NCI-H1092 (cell line): Measurements from ENCODE around the gene CRMP1.
A peak's percentile ranks its signal among the peaks of the same experiment; 100 is the strongest.
"Not testable (repeated sequence)": the region's sequence is repeated elsewhere in the genome, so short reads cannot be mapped to it uniquely, and the experiment has no call there.

Experiments used
- DNase-seq: peaks from one replicate; lab custom pipeline; 2025; lab: John Stamatoyannopoulos, UW

CRMP1 gene

DNA sequence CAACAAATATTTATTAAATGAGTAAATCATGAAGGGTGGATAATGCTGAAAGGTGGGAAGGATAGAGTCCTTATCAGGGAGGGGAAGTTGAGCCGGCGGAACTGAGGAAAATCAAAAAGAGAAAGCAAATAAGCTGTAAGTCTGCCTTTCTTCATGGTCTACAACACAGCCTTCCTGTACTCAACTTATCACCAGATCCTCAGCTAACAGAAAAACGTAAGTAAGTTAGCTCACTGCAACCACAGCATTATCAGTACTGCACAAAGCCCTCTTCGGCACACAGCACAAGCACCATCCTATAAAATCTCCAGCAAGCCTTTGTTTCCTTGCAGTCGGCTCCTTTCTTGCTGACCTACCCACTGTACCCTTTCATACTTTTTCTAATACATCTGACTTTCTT lies 70.3 kb downstream of the CRMP1 start:
- no peak for DNase-seq

DNA sequence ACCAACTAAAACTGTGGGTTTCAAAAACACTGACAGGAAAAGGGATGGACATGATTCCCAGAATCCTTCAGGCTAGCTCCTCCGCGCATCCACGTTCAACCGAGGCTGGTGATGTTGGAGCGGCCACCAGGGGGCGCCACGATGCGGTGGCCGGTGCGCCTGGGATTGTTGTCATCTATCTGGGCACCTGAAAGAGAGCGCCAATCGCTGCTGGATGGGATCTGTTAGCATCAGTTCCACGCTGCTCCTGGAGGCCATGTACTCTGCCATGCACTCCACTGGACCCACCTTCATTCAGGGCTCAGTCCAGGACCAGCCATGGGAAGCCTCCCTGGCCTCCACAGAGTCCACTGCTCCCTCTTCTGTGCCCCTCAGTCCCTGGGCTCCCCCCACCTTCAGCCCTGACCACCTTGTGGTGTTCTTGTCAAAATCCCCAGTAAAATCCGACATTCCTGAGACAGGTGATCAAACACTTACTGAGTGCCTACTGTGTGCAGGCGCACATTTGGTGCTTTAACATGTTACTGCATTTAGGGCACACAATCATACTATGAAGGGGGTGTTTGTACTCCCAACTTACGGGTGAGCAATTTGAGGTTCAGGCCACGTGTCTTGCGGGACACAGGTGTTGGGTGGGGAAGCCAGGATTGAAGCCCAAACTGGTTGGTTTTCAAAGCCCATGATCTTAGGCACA lies 71.1 kb downstream of the CRMP1 start:
- no peak for DNase-seq

DNA sequence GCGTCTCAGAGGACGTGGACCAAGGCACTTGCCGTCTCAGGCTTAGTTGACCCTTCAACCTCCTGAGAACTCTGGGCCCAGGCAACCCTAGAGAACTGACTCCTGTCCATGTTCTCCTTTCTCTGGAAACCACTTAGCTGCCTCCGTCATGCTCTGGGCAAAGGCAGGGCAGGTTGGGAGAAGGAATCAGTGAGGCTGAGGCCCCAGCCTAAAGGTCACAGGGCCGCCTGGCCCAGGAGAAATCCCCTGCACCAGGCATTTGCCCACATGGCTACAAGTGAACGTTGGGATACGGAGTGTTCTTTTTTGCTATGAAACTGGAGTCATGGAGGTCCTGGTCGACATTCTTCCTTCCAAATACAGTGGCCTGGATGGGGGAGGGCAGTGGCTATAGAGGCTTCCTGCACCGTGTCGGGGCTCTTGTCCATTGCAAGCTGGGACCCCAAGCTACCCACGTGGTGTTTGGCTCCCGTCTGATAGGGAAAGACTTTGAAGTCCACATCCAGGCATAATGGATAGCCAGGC lies 76.0 kb downstream of the CRMP1 start:
- DNase-seq: no peak

DNA sequence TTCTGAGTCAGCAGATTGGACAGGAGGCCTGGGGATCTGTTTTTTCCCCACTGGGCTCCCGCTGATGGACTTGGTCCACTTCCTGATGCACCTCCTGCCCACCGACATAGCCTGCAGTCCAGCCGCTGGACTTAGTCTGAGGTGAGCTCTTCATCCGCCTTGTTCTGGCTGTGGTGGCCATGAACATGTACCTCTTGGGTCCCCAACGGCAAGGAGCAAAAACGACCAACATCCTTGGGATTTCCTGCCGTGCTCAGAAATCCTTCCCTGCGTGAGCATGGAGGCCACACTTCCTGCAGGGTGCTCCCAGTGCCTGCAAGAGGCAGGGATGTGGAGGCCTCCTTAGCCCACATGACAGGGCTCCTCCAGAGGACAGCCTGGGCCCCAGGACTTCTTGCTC lies 76.8 kb downstream of the CRMP1 start:
- DNase-seq: no peak

DNA sequence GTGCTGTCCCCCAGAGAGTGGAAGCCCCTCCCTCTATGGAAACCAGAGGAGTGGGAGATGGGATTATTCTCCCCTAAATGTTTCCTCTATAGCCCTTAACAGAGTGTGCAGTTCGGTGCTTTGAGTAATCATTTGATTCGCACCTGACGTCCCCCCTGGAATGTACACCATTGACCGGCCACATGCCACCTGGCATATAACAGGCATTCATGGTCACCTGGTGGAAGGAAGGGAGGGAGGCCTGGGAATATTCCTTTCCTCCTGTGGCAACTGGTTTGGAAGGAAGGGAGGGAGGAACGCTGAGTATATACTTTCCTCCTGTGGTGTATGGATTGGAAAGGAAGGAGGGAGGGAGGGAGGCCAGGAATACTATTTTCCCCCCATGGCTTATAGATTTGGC lies 77.2 kb downstream of the CRMP1 start:
- no peak for DNase-seq

DNA sequence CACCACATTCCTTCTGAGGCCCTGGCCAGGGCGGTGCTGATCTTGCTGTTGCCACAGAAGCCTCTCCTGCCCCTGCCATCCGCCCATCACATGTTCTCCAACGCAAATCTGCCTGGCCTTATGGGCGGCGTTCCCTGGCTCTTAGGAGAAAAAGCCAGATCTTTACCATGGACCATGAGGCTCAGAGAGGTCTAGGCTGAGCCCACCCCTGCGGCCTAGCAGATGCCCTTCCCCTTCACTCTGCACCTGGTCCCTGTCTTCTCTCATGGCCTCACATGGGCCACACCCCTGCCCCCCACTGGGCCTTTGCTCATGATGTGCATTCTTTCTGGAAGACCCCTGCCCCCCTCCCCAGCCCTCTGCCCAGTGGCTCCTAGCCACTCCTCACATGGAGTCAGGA lies 78.5 kb downstream of the CRMP1 start:
- no peak for DNase-seq

DNA sequence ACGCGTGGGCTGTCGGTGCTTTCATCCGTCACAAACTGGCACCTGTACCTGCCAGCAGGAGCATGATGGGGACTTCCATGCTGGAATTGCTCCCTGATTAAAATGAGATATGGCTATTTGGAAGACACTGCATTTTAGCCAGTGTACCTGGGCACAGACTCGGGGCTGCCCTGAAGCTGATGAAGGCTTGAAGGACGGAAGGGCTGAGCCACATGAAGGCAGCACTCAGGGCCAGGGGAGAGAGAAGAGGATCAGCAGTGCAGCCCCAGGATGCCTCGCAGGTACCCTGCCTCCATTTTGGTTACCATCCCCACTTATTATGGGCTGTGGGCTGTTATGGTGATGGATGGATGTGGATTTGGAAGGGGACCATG lies 79.0 kb downstream of the CRMP1 start:
- DNase-seq: no peak

DNA sequence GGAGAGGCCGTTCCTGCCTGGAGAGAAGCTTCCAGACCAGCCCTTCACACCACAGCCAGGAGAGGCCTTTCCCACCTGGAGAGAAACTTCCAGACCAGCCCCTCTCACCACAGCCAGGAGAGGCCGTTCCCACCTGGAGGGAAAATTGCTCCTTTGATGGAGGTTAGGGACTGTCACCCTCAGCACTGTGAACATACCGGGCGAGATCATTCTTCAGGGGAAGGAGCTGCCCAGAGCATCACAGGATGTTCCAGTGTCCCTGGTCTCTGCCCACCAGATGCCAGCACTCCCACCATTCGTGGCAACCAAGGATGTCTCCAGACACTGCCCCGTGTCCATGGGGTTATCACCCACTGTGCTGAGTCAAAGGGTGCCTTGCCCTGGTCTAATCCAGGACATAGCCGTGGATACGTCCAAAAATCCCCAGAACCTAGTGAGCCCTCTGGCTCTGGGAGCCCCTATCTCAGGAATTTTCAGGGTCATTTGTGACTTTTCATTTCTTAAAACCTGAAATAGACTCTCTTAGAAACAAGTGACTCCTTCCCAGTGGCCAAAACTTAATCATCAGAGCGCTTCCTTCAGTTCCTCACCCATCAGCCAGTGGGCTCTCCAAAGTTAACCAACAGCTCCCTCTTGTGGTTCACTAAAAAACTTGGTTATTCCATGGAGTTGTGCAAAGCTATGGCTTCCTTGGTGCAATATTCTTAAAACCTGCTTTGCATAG lies 80.2 kb downstream of the CRMP1 start:
- peak; percentile 39 for DNase-seq

DNA sequence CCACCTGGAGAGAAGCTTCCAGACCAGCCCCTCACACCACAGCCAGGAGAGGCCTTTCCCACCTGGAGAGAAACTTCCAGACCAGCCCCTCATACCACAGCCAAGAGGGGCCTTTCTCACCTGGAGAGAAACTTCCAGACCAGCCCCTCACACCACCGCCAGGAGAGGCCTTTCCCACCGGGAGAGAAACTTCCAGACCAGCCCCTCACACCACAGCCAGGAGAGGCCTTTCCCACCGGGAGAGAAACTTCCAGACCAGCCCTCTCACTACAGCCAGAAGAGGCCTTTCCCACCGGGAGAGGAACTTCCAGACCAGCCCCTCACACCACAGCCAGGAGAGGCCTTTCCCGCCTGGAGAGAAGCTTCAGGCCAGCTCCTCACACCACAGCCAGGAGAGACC lies 80.8 kb downstream of the CRMP1 start:
- DNase-seq: not testable (repeated sequence)

DNA sequence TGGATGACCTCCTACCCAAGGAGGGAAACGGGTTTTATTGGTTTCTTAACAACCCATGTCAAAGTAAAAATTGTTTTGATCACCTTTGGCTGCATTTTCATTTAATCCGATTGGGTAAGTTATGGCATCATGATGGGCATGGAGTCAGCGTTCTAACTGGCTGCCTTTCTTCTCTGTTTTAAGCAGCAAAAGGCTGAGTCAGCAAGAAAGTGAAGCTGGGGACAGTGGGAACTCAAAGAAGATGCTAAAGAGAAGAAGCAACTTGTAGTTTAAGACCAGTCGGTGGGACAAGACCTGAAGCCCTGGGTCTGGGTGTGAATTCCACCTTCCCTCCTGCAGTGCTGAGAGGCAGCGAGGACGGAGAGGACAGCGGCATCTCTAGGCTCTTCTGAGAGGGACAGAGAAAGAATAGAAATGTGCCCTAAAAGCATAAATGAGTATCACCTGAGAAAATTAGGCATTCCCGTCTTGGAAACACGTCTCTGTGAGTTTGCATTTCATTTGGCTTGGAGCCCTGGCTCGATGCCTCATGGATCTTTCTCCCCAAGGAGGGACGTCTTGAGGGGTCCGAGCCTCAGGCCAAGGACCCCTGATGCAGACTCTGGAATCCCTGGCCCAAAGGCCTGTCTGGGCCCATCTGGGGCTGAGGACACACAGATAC lies 82.0 kb downstream of the CRMP1 start:
- no peak for DNase-seq

DNA sequence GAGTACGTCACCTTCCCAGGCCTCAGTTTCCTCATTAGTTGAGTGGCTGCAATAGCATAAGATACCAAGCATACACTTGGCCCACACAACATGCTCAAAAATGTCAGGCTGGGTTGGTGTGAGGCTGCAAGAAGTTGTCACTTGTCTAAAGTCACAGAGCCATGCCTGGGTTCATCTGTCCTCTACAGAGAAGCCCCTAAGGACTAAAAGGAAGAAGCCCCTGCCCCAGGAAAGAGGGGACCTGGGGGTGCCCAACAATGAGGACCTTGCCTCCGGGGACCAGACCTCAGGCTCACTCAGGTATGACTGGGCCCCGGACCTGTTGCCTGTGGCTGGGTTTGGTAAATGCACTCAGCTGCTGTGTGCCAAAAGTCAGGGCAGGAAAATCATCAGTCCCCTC lies 82.7 kb downstream of the CRMP1 start:
- no peak for DNase-seq

DNA sequence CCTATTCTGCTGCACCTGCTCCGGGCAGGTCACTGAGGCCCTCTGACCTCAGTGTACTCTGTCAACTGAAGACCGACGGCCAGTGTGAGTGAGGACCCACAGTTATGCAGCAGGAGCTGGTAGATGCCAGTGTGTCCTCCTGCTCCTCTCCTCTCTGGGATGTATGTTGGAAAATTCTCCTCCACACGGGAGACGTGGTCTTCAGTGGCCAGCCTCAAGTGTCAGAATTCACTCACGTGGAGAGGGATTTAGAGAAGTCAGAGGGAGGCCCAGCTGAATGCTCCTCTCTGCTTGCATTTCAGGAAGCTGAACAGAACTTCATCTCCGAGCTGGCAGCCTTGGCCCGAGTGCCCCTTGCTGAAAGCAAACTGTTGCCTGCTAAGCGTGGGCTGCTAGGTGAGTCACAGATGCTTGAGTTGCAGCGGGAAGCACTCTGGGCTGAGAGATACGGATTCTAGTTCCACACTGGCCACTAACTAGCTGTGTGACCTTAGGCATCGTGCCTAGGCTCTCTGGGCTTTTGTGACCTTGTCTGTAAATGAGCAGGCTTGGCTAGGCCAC lies 83.6 kb downstream of the CRMP1 start:
- no peak for DNase-seq

DNA sequence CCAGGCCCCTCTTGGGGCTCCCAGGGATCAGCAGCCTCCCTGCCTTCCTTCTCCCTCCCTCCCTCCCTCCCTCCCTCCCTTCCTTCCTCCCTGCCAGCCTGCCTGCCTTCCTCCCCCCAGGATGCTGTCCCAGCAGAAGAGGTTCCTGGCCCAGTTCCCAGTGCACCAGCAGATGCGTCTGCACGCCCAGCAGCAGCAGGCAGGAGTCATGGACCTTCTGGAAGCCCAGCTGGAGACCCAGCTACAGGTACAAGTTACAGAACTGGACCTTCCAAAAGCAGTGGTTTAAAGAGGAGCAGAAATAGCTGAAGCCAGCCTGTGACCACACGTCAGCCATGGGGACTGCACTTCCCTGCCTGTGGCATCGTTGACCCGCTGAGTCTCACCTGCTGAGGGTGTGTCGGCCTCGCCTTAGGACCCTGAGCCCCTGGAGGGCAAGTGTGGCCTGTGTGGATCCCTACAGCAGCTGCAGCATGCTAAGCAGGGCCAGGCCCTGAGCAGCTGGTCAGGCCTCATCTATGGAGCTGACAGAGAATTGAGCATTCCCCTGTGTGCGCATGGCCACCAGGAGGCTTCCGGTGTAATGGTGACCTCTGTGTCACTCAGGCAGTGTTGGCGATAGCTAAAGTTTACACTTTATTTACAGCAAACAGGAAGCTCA lies 84.7 kb downstream of the CRMP1 start:
- no peak for DNase-seq

DNA sequence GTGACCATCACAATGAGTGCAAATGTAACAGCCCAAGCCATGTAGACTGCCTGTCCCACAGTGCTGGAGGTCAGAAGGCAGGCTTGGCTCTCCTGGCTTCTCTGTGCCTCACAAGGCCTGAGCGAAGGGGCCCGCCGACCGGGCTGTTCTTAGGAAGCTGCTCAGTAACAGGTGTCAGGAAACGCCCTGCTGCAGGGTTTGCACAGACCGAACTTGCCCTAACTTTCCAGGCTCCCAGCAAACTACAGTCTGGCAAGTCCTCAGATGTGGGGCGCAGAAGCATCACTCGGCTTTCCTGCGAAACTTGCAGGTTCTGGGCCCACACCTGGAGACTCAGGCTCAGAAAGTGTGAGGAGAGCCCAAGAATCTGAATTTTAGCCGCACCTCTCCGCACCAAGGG lies 87.6 kb downstream of the CRMP1 start:
- no peak for DNase-seq

DNA sequence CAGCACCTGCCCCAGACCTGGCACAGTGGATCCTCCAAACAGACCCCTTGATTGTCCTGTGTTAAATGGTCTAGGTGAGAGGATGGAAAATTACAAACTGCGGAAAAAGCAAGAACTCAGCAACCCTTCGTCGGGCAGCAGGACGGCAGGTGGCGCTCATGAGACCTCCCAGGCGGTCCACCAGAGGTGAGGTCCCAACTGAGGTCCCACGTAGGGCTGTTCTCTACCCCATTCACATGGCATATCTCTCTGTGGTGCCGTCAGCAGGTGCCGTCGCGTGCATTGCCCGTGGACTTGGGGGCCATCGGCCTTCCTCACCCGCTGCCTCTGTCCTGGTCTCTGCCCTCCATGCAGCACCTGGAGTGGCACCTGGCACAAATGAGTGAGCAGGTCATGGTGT lies 88.2 kb downstream of the CRMP1 start:
- no peak for DNase-seq

DNA sequence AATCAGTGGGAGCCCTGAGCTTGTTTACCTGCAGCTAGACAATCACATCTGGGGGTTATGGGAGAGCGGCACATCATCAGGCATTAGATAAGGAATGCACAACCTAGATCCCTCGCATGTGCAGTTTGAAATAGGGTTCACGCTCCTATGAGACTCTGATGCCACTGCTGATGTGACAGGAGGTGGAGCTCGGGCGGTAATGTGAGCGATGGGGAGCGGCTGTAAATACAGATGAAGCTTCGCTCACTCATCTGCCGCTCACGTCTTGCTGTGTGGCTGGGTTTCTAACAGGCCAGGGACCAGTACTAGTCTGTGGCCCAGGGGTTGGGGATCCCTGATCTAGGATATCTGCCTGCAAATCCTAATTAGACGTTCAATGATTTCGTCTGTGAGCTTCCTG lies 90.3 kb downstream of the CRMP1 start:
- no peak for DNase-seq

DNA sequence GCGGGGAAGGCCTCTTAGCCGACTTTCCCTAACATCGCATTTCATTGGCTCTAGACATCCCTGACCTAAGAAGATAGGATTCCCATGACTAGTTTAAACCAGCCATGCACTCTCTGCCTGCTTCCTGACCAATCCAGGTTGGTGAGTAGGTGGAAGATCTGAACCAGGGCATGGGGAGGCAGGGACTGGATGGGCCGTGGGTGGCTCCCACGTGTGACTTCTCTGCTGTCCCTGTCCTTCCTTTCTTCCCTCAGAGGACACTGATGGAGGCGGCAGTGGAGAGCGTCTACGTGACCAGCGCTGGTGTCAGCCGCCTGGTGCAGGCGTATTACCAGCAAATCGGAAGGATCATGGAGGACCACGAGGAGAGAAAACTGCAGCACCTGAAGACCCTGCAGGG lies 91.2 kb downstream of the CRMP1 start:
- no peak for DNase-seq

DNA sequence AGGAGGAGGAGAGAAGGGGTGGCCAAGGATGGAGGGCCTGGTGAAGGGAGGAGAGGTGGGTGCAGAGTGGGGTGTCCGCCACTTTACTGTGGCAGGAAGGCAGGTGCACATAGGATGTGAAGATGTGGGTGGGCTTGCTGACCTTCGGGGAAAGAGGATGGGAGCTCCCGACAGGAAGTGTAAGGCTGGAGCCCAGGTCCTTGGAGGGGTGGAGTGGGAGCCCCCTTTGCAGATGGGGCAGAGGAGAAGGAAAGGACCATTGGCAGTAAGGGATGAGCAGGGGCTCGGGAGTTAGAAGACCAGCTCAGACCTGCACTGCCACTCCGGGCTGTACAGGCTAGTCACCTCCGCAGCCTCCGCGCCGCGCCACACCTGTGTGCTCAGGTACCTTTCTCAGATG lies 92.4 kb downstream of the CRMP1 start:
- no peak for DNase-seq

DNA sequence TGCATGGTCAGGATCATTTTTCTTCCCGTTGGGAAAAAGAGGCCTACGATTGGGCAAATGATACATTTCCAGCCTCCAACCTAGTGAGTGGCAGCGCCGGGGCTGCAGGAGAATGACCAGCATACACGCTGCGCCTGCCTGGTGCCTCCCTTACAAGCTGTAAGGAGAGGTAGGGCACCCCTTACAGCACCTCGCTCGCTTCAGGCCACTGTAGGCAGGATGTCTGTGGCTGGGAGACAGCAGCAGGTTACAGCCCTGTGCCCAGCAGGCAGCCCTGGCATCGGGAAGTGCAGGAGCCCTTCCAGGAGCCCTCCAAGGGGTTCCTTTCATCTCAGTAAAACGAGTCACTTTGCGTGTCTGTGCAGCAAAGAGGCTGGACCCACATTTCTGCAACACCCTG lies 93.5 kb downstream of the CRMP1 start:
- no peak for DNase-seq

DNA sequence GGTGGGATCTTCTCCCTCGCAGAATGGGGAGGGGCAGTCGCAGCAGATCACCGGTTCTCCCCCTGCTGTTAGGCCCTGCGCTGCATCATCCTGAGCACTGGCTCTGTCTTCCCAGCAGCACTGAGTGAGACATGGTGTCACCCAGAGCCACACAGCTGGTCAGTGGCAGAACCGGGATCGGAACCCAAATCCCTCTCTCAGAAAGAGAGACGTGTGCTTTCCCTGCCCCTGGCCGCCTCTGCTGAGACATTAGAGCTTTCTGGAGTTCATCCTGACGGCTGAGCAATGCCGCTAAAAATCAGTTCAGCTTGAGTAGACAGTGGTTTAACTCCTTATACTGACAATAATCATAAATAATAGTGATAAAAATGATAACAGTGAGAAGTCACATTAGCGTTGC lies 93.9 kb downstream of the CRMP1 start:
- DNase-seq: no peak

DNA sequence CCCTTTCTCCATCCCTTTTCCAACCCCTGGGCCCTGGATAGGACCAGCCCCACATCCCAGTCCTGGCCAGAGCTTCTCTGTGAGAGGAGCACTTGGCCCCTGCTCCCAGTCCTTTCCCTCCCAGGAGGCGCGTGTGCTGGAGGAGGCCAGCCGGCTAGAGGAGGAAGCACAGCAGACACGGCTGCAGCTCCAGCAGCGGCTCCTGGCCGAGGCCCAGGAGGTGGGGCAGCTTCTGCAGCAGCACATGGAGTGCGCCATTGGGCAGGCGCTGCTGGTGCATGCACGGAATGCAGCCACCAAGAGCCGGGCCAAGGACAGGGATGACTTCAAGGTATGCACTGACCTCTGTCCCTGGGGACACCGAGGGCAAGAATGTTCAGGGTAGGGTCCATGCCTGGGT lies 94.4 kb downstream of the CRMP1 start:
- no peak for DNase-seq

DNA sequence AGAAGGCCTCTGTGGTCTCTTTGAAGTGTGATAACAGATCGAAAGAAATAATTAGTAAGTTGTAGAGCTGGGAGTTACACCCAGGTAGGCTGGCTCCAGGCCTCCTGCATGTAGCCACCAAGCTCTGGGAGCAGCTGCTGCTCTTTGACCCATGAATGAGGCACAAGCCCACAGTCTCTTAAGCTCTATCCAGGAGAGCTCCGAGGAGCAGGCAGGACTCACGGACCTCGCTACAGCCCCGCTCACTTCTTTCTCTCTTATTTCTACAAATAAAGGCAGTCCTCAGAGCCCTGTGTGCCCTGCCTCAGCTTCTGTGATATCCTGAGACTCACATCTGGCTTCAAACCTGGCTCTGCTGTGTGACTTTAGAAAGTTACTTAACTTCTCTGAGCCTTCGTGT lies 95.0 kb downstream of the CRMP1 start:
- no peak for DNase-seq
